PC-3 (cell line): ENCODE measurements around the gene SRGAP2.
"Not testable (repeated sequence)": the region's sequence is repeated elsewhere in the genome, so short reads cannot be mapped to it uniquely, and the experiment has no call there.

Experiments used
- EZH2phosphoT487 ChIP-seq: fragments of 300-600 bp; sonication (generic); IDR thresholded peaks from 2 replicates; pipeline ENCODE4 v1.6.1; 2018; ENCODE audit warnings: mild to moderate bottlenecking, antibody characterized with exemption, low read length, borderline replicate concordance
- TF ChIP-seq, protein P1 (sequence below): fragments of 300-600 bp; sonication (generic); conservative IDR thresholded peaks from 2 replicates; pipeline ENCODE4 v1.5.1; 2017; ENCODE audit warnings: antibody characterized with exemption, low read depth, mild to moderate bottlenecking, low read length

DNA sequence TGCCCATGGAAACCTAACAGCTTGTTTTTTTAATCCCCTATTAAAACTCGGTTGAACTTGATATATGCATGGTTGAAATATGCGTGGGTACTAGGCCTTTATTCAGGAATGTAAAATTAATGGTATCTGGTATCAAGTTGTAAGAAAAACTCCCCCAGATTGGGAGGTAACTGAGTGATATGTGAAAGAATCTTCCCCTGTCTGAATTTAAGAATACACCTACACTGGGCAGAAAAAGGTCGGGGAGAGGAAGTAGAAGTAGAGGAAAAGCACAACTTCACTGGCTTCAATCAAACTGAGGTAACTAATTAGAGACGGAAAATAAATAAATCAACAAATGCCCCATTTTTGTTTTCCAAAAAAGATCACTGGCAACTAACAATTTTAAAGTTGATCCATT is 16.5 kb upstream of the SRGAP2 start:
- TF ChIP-seq EZH2phosphoT487 = not testable (repeated sequence)
- TF ChIP-seq, protein P1, sequence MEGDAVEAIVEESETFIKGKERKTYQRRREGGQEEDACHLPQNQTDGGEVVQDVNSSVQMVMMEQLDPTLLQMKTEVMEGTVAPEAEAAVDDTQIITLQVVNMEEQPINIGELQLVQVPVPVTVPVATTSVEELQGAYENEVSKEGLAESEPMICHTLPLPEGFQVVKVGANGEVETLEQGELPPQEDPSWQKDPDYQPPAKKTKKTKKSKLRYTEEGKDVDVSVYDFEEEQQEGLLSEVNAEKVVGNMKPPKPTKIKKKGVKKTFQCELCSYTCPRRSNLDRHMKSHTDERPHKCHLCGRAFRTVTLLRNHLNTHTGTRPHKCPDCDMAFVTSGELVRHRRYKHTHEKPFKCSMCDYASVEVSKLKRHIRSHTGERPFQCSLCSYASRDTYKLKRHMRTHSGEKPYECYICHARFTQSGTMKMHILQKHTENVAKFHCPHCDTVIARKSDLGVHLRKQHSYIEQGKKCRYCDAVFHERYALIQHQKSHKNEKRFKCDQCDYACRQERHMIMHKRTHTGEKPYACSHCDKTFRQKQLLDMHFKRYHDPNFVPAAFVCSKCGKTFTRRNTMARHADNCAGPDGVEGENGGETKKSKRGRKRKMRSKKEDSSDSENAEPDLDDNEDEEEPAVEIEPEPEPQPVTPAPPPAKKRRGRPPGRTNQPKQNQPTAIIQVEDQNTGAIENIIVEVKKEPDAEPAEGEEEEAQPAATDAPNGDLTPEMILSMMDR = not testable (repeated sequence)
